DND-41 (cell line): ENCODE results near the gene DPH1.

Source experiments
- EZH2 ChIP-seq: IDR thresholded peaks from 3 replicates; pipeline ENCODE4 v1.6.1; 2012; ENCODE audit warnings: borderline replicate concordance, low read depth, mild to moderate bottlenecking, moderate library complexity, low read length, inconsistent platforms; ENCODE audit not compliant: severe bottlenecking
- TF ChIP-seq, protein P1 (sequence below): IDR thresholded peaks from 2 replicates; pipeline ENCODE4 v1.5.1; 2012; ENCODE audit warnings: borderline replicate concordance, low read length, moderate library complexity, mild to moderate bottlenecking; ENCODE audit not compliant: poor library complexity, severe bottlenecking; ENCODE audit errors: extremely low read depth

GRCh38 chr17:1985093-1985492 lies 44.9 kb upstream of the DPH1 start:
- TF ChIP-seq, protein P1, sequence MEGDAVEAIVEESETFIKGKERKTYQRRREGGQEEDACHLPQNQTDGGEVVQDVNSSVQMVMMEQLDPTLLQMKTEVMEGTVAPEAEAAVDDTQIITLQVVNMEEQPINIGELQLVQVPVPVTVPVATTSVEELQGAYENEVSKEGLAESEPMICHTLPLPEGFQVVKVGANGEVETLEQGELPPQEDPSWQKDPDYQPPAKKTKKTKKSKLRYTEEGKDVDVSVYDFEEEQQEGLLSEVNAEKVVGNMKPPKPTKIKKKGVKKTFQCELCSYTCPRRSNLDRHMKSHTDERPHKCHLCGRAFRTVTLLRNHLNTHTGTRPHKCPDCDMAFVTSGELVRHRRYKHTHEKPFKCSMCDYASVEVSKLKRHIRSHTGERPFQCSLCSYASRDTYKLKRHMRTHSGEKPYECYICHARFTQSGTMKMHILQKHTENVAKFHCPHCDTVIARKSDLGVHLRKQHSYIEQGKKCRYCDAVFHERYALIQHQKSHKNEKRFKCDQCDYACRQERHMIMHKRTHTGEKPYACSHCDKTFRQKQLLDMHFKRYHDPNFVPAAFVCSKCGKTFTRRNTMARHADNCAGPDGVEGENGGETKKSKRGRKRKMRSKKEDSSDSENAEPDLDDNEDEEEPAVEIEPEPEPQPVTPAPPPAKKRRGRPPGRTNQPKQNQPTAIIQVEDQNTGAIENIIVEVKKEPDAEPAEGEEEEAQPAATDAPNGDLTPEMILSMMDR = no peak
- no peak for TF ChIP-seq EZH2
